Measurements from ENCODE around the gene ELMOD3. TPM values are rescaled to one million over a fixed set of nuclear protein-coding genes. Genes with fewer than 3 reads are reported as not detected.
"Not testable (repeated sequence)": the region's sequence is repeated elsewhere in the genome, so short reads cannot be mapped to it uniquely, and the experiment has no call there.

ELMOD3 gene
- polyA plus RNA-seq, 6 donors from 2014 or later: 9.8 to 23.1 (median 13.8) TPM

DNA sequence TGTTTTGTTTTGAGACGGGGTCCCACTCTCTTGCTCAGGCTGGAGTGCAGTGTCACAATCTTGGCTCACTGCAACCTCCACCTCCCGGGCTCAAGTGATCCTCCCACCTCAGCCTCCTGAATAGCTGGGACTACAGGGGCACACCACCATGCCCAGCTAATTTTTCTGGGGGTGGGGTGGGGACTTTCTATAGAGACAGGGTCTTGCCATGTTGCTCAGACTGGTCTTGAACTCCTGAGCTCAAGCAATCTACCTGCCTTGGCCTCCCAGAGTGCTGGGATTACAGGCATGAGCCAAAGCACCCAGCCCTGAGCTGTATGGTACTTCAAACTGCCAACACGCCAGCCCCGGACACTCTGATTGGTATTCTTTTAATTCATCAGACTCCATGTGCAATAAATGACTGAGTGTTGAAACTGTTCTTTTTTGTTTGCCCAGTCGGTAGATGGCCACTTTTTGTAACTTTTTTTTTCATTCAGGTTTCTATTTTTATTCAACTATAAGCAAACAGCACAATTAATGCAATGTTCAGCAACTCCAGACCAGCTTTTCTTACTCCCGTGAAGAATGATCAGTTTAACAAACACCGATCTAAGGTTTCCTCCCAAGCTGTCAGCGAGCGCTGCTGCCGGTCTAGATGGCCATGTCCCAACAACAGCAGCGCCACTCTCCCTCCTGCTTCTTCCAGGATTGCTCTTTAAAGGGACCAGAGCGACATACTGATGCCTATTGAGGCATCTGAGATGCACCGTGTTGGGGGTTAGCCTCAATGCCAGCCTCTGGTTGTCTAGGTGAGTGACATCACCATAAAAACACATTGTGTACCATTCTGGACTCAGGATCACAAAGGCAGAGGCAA, 14.3 kb upstream of the ELMOD3 start:
- DNase-seq (no peak), ATAC-seq (ENCODE audit: low read depth in 2 of 2) (no peak)
- H3K27me3 Mint-ChIP-seq: no peaks in the 10 kb centered on the region
- H3K36me3 Mint-ChIP-seq: no peaks in the 10 kb centered on the region
- H3K4me3 Mint-ChIP-seq: no peak overlapping the region
- H3K9me3 Mint-ChIP-seq: no peaks in the 10 kb centered on the region
- no peaks in the 10 kb centered on the region for H3K4me1 Mint-ChIP-seq
- H3K27ac Mint-ChIP-seq: no peak overlapping the region

- Mint-ChIP-seq H3K36me3 (no peaks in the 10 kb centered on the region), H3K9me3 (no peaks in the 10 kb centered on the region), H3K27ac (no peak overlapping the region), H3K4me3 (no peak overlapping the region), H3K27me3 (no peaks in the 10 kb centered on the region), H3K4me1 (no peaks in the 10 kb centered on the region)
- ATAC-seq (ENCODE audit: low read depth in 2 of 2) (no peak), DNase-seq (no peak)
Observed at GRCh38 chr2:85341269-85342029, 13.1 kb upstream of the ELMOD3 start.

GRCh38 chr2:85342156-85342555, 12.4 kb upstream of the ELMOD3 start:
- peak overlapping the region in 1 of 6 donors; percentile 61 for H3K27ac Mint-ChIP-seq
- H3K27me3 Mint-ChIP-seq: no peaks in the 10 kb centered on the region
- DNase-seq (no peak), ATAC-seq (ENCODE audit: low read depth in 2 of 2) (no peak)
- H3K4me1 Mint-ChIP-seq: peaks cover 0 to 3% (median 0%) of the 10 kb centered on the region in 3 donors
- H3K9me3 Mint-ChIP-seq: no peaks in the 10 kb centered on the region
- no peak overlapping the region for H3K4me3 Mint-ChIP-seq
- H3K36me3 Mint-ChIP-seq: peaks cover 0 to 6% of the 10 kb centered on the region in 2 donors

DNA sequence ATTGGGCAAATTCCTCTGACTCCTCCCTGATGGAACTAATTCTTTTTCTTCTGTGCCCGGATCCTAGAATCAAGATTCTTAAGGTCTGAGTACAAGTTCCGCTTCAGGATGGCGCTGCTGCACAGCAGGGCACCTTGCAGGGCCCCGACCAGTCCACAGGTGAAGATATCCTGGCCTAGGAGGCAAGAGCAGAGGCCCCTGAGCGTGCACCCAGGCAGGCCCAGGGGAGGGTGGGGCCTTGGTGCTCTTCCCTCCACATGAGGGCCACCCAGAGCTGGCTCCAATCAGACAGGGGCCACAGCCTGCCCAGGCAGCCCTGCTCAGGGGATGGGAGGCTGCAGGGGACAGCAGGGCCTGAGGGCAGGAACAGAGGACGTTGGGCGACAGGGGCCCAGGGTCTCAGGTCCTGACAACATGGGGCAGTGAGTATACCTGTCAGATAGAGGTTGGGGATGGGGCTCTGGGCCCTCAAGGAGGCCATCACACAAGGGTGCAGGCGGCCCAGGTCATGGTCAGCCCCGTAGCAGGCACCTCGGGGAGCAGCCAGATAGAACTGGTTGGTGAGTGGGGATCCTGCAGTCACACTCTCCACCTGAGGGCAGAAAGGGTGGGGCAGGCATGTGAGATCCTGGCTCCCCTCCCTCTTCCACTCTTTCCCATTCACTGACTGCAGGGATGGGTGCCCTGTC, 11.2 kb upstream of the ELMOD3 start:
- not testable (repeated sequence) for ATAC-seq (ENCODE audit: low read depth in 2 of 2)

GRCh38 chr2:85344356-85344954, 10.1 kb upstream of the ELMOD3 start:
- no peaks in the 10 kb centered on the region for H3K27me3 Mint-ChIP-seq
- no peak for DNase-seq
- H3K9me3 Mint-ChIP-seq: no peaks in the 10 kb centered on the region
- H3K27ac Mint-ChIP-seq: peak overlapping the region in 1 of 6 donors; percentile 12
- peaks cover 0 to 15% of the 10 kb centered on the region in 2 donors for H3K36me3 Mint-ChIP-seq
- peaks cover 0 to 3% (median 0%) of the 10 kb centered on the region in 3 donors for H3K4me1 Mint-ChIP-seq
- ATAC-seq (ENCODE audit: low read depth in 2 of 2): no peak
- no peak overlapping the region for H3K4me3 Mint-ChIP-seq

More for the DNA sequence above, 11.2 kb upstream of the ELMOD3 start:
- H3K9me3 Mint-ChIP-seq, H3K4me3 Mint-ChIP-seq, H3K4me1 Mint-ChIP-seq, DNase-seq, H3K27ac Mint-ChIP-seq, H3K27me3 Mint-ChIP-seq: not testable (repeated sequence)
- H3K36me3 Mint-ChIP-seq: peaks cover 0 to 14% of the 10 kb centered on the region in 2 donors

DNA sequence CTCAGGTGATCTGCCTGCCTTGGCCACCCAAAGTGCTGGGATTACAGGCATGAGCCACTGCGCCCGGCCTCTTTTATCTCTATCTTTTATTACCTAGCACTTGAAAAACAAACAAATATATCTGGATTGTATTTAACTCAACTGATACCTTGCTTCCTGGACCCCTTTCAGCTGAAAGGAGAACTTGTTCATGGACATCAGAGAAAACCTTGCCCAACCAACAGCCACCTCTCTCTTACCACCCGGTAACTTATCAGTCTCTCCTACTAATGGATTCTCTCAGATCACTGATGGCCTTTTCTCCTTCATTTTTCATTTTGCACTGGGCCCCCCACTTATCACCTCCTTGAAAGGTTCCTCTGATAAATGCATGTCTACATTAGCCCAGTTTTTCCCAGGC, 7.0 kb upstream of the ELMOD3 start:
- no peaks in the 10 kb centered on the region for H3K27me3 Mint-ChIP-seq
- ATAC-seq (ENCODE audit: low read depth in 2 of 2) (no peak), DNase-seq (no peak)
- peaks cover 0 to 12% (median 3%) of the 10 kb centered on the region in 3 donors for H3K4me1 Mint-ChIP-seq
- no peak overlapping the region for H3K27ac Mint-ChIP-seq
- no peaks in the 10 kb centered on the region for H3K9me3 Mint-ChIP-seq
- H3K36me3 Mint-ChIP-seq: peaks cover 10 to 30% of the 10 kb centered on the region in 2 donors
- no peak overlapping the region for H3K4me3 Mint-ChIP-seq

GRCh38 chr2:85353876-85354285, 688 bp upstream of the ELMOD3 start:
- Mint-ChIP-seq H3K9me3 (no peaks in the 10 kb centered on the region), H3K4me3 (peak overlapping the region; percentile 96 to 100 (median 98)), H3K27me3 (no peaks in the 10 kb centered on the region), H3K36me3 (peaks cover 14 to 16% of the 10 kb centered on the region in 2 donors), H3K27ac (peak overlapping the region in 5 of 6 donors; percentile 54 to 100 (median 99)), H3K4me1 (peaks cover 27 to 57% (median 44%) of the 10 kb centered on the region in 3 donors)
- no peak for DNase-seq
- no peak for ATAC-seq (ENCODE audit: low read depth in 2 of 2)

DNA sequence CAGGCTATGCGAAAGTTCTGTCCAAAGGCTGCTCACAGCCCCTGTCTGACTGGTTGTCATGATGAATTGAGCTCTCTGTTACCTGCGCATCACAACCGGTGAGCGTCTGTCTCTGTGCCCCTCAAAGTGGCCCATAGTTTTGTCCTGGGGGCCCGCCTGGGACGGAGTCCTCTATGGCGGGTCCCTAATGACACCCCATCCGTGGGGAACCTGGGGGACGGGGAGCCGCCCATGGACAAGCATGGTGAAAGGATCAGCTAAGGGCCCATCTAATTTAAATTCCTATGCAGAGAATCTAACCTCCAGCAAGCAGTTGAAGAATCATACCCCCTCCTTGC, 473 bp downstream of the ELMOD3 start:
- ATAC-seq (ENCODE audit: low read depth in 2 of 2): peak in 1 of 2 donors; percentile 3
- DNase-seq: no peak
- Mint-ChIP-seq H3K27me3 (no peaks in the 10 kb centered on the region), H3K27ac (peak overlapping the region; percentile 98 to 100 (median 100)), H3K4me3 (peak overlapping the region; percentile 96 to 100 (median 98)), H3K9me3 (no peaks in the 10 kb centered on the region), H3K36me3 (peaks cover 9 to 14% of the 10 kb centered on the region in 2 donors), H3K4me1 (peaks cover 27 to 57% (median 44%) of the 10 kb centered on the region in 3 donors)

GRCh38 chr2:85355521-85355920, 952 bp downstream of the ELMOD3 start:
- H3K4me1 Mint-ChIP-seq: peaks cover 27 to 55% (median 44%) of the 10 kb centered on the region in 3 donors
- peak overlapping the region; percentile 96 to 100 (median 98) for H3K4me3 Mint-ChIP-seq
- no peaks in the 10 kb centered on the region for H3K27me3 Mint-ChIP-seq

DNA sequence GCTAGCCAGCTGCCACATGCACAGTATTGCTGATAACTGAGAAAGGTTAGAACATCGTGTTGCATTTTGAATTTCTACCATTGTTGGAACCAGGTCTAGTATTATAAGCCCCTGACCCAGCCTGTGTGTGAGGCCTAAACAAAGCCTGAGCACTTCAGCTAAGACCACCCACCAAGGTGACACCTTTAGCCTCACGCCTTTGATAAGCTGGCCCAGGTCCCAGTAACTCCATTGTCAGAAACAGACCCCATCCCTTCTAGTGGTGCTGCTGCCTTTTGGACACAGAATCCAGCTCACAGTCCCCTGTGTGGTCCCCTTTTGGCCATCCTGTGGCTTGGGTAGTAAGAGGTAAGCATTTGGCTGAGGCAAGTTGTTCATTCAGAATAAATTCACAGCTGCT, 1.6 kb downstream of the ELMOD3 start:
- DNase-seq (no peak), ATAC-seq (ENCODE audit: low read depth in 2 of 2) (no peak)
- Mint-ChIP-seq H3K9me3 (no peaks in the 10 kb centered on the region), H3K27ac (peak overlapping the region in 3 of 6 donors; percentile 44 to 98 (median 60)), H3K4me1 (peaks cover 27 to 48% (median 44%) of the 10 kb centered on the region in 3 donors), H3K36me3 (peaks cover 0 to 4% of the 10 kb centered on the region in 2 donors), H3K27me3 (no peaks in the 10 kb centered on the region), H3K4me3 (peak overlapping the region in 6 of 8 donors; percentile 12 to 100 (median 96))

More at GRCh38 chr2:85355521-85355920, 952 bp downstream of the ELMOD3 start:
- ATAC-seq (ENCODE audit: low read depth in 2 of 2) (no peak), DNase-seq (no peak)
- H3K27ac Mint-ChIP-seq: peak overlapping the region in 3 of 6 donors; percentile 44 to 98 (median 76)
- peaks cover 4 to 10% of the 10 kb centered on the region in 2 donors for H3K36me3 Mint-ChIP-seq
- H3K9me3 Mint-ChIP-seq: no peaks in the 10 kb centered on the region

DNA sequence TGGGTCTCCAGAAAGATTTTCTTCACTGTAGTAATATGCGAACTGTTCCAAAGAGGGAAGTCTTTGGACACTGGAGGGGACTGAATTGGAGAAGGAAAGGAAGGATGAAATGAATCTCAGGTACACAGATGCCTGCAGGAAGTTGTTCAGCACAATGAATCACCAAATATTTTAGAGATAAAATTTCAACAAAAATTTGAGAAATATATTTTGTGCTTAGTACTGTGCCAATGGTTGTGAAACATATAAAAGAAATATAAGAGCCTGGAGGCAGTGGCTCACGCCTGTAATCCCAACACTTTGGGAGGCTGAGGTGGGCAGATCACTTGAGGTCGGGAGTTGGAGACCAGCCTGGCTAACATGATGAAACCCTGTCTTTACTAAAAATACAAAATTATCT, 3.2 kb downstream of the ELMOD3 start:
- Mint-ChIP-seq H3K36me3 (peaks cover 0 to 7% of the 10 kb centered on the region in 2 donors), H3K27ac (peak overlapping the region in 1 of 6 donors; percentile 35), H3K4me1 (peaks cover 27 to 43% (median 43%) of the 10 kb centered on the region in 3 donors), H3K4me3 (peak overlapping the region in 1 of 8 donors; percentile 11), H3K9me3 (no peaks in the 10 kb centered on the region), H3K27me3 (no peaks in the 10 kb centered on the region)
- no peak for ATAC-seq (ENCODE audit: low read depth in 2 of 2)
- DNase-seq: no peak

DNA sequence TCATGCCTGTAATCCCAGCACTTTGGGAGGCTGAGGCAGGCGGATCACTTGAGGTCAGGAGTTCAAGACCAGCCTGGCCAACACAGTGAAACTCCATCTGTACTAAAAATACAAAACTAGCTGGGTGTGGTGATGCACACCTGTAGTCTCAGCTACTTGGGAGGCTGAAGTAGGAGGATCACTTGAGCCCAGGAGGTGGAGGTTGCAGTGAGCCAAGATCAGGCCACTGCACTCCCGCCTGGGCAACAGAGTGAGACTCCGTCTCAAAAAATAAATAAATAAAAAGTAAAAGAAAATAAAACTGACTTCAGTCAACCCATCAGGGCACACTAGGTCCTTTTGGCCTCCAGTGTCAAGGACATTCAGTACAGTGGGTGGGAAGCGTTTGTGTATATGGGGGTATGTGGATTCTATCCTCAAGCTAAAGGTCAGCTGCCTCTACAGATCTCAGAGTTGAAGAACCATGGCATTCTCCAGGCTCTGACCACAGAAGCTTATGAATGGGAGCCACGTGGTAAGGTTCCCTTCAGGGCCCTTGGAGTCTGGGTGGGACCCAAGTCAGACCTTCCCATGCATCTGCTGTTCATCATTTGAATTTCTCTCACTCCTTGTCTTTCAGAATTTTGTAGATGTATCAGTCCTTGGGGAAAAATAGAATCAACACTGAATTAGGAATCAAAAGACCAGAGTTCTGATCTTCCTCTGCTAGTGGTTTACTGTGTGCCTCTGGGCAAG, 8.3 kb downstream of the ELMOD3 start:
- H3K4me3 Mint-ChIP-seq; ATAC-seq (ENCODE audit: low read depth in 2 of 2); H3K9me3 Mint-ChIP-seq; H3K27me3 Mint-ChIP-seq; H3K4me1 Mint-ChIP-seq; DNase-seq; H3K27ac Mint-ChIP-seq: not testable (repeated sequence)
- peaks cover 10 to 14% of the 10 kb centered on the region in 2 donors for H3K36me3 Mint-ChIP-seq

Measured in naive B cell (primary cell).